HepG2 (cell line): ENCODE results near the gene RUNDC1. TPM values are rescaled to one million over a fixed set of nuclear protein-coding genes. Genes with fewer than 3 reads are reported as not detected.

Experiments used
- AHR ChIP-seq: IDR thresholded peaks from 2 replicates; pipeline ENCODE4 v1.6.1; 2018; ENCODE audit warnings: missing genetic modification reagents, missing compliant biosample characterization
- FOXC1 ChIP-seq: sonication (generic); formaldehyde crosslinking; IDR thresholded peaks from 2 replicates; pipeline ENCODE4 v1.8.0; 2022; ENCODE audit warnings: mild to moderate bottlenecking, missing genetic modification reagents, borderline replicate concordance
- HDAC1 ChIP-seq: sonication (generic); formaldehyde crosslinking; IDR thresholded peaks from 2 replicates; pipeline ENCODE4 v1.5.1; 2020; ENCODE audit warnings: mild to moderate bottlenecking, missing genetic modification reagents
- HDAC2 ChIP-seq: sonication (generic); formaldehyde crosslinking; IDR thresholded peaks from 2 replicates; pipeline ENCODE4 v1.4.0; 2020; ENCODE audit warnings: missing genetic modification reagents
- HNF4G ChIP-seq, 2 experiments: sonication (generic) in 1 of 2; formaldehyde crosslinking in 1 of 2; IDR thresholded peaks; 2 replicates each; pipeline versions ENCODE4 v1.4.0 to v1.6.1; 2011 to 2020; ENCODE audit warnings: borderline replicate concordance in 2 of 2, low read depth in 2 of 2, mild to moderate bottlenecking in 2 of 2, low read length in 1 of 2, missing genetic modification reagents in 1 of 2, moderate library complexity in 1 of 2
- HNRNPK ChIP-seq: fragments of 200-400 bp; formaldehyde crosslinking; IDR thresholded peaks from 2 replicates; pipeline ENCODE4 v1.6.1; 2018; ENCODE audit warnings: low read length, low read depth, moderate library complexity, mild to moderate bottlenecking; ENCODE audit not compliant: poor library complexity, severe bottlenecking
- HOXA9 ChIP-seq: sonication (generic); formaldehyde crosslinking; IDR thresholded peaks from 2 replicates; pipeline ENCODE4 v1.8.1; 2022; ENCODE audit warnings: missing genetic modification reagents, mild to moderate bottlenecking, moderate library complexity, borderline replicate concordance
- KDM2A ChIP-seq: sonication (generic); formaldehyde crosslinking; IDR thresholded peaks from 2 replicates; pipeline ENCODE4 v1.4.0; 2020; ENCODE audit warnings: low read depth, missing genetic modification reagents, borderline replicate concordance
- MAFF ChIP-seq: IDR thresholded peaks from 2 replicates; pipeline ENCODE4 v1.6.1; 2011; ENCODE audit warnings: low read depth, low read length, improper control_type of control experiment
- NR2F2 ChIP-seq: IDR thresholded peaks from 2 replicates; pipeline ENCODE4 v1.6.1; 2012; ENCODE audit warnings: low read depth, inconsistent platforms, borderline replicate concordance
- NR3C1 ChIP-seq: sonication (generic); formaldehyde crosslinking; IDR thresholded peaks from 2 replicates; pipeline ENCODE4 v1.4.0; 2020; ENCODE audit warnings: missing genetic modification reagents
- RBAK ChIP-seq: sonication (generic); formaldehyde crosslinking; IDR thresholded peaks from 2 replicates; pipeline ENCODE4 v1.5.1; 2020; ENCODE audit warnings: mild to moderate bottlenecking, missing genetic modification reagents
- RBM22 ChIP-seq: fragments of 200-400 bp; formaldehyde crosslinking; optimal IDR thresholded peaks from 2 replicates; pipeline ENCODE3; 2017; ENCODE audit warnings: mild to moderate bottlenecking, low read length, moderate library complexity
- REPIN1 ChIP-seq: sonication (generic); formaldehyde crosslinking; IDR thresholded peaks from 2 replicates; pipeline ENCODE4 v1.8.0; 2022; ENCODE audit warnings: missing genetic modification reagents, low read depth, mild to moderate bottlenecking, borderline replicate concordance
- RFX3 ChIP-seq: IDR thresholded peaks from 2 replicates; pipeline ENCODE4 v1.6.1; 2016; ENCODE audit warnings: missing biosample characterization, missing genetic modification reagents
- SPEN ChIP-seq: sonication (generic); formaldehyde crosslinking; IDR thresholded peaks from 2 replicates; pipeline ENCODE4 v1.5.1; 2020; ENCODE audit warnings: low read depth, mild to moderate bottlenecking, missing genetic modification reagents
- TMF1 ChIP-seq: sonication (generic); formaldehyde crosslinking; IDR thresholded peaks from 2 replicates; pipeline ENCODE4 v1.8.1; 2022; ENCODE audit warnings: low read depth, missing genetic modification reagents
- YEATS4 ChIP-seq: sonication (generic); formaldehyde crosslinking; IDR thresholded peaks from 2 replicates; pipeline ENCODE4 v1.4.0; 2020; ENCODE audit warnings: missing genetic modification reagents, borderline replicate concordance
- ZBTB21 ChIP-seq: sonication (generic); formaldehyde crosslinking; IDR thresholded peaks from 2 replicates; pipeline ENCODE4 v1.4.0; 2020; ENCODE audit warnings: missing genetic modification reagents
- ZC3H13 ChIP-seq: sonication (generic); formaldehyde crosslinking; IDR thresholded peaks from 2 replicates; pipeline ENCODE4 v1.8.1; 2023; ENCODE audit warnings: mild to moderate bottlenecking, missing genetic modification reagents, moderate library complexity
- ZFP41 ChIP-seq: sonication (generic); formaldehyde crosslinking; IDR thresholded peaks from 2 replicates; pipeline ENCODE4 v1.4.0; 2020; ENCODE audit warnings: mild to moderate bottlenecking, missing genetic modification reagents, borderline replicate concordance
- ZKSCAN5 ChIP-seq: sonication (generic); formaldehyde crosslinking; IDR thresholded peaks from 2 replicates; pipeline ENCODE4 v1.5.1; 2020; ENCODE audit warnings: mild to moderate bottlenecking, missing genetic modification reagents
- ZNF343 ChIP-seq: sonication (generic); formaldehyde crosslinking; IDR thresholded peaks from 2 replicates; pipeline ENCODE4 v1.4.0; 2020; ENCODE audit warnings: mild to moderate bottlenecking, missing genetic modification reagents
- ZNF546 ChIP-seq: sonication (generic); formaldehyde crosslinking; conservative IDR thresholded peaks from 2 replicates; pipeline ENCODE4 v1.8.1; 2023; ENCODE audit warnings: mild to moderate bottlenecking, missing genetic modification reagents
- ZNF547 ChIP-seq: sonication (generic); formaldehyde crosslinking; IDR thresholded peaks from 2 replicates; pipeline ENCODE4 v1.5.1; 2020; ENCODE audit warnings: mild to moderate bottlenecking, missing genetic modification reagents
- ZNF644 ChIP-seq: IDR thresholded peaks from 2 replicates; pipeline ENCODE4 v1.6.1; 2016; ENCODE audit warnings: low read depth
- ZSCAN9 ChIP-seq: IDR thresholded peaks from 2 replicates; pipeline ENCODE4 v1.6.1; 2016; ENCODE audit warnings: borderline replicate concordance
- polyA plus RNA-seq, 8 experiments: library from polyadenylated mRNA; depleted of rRNA in 3 of 8; stranded (reverse) in 7 of 8; unstranded in 1 of 8; fragments of >200 nt; fragmentation: Illumina TruSeq in 4 of 8; extraction: Trizol in 4 of 8; gene quantifications; 2 replicates each; pipeline versions ENCODE4 v1.2.1 to v1.2.3, GENCODE V29; 2011 to 2016; ENCODE audit warnings: low read depth in 4 of 8, missing spikeins in 1 of 8, mixed read lengths in 1 of 8; ENCODE audit not compliant: insufficient read depth in 1 of 8
- total RNA-seq, 5 experiments: library from RNA; depleted of rRNA; stranded (reverse); fragments of >200 nt; fragmentation: Illumina TruSeq; extraction: Trizol; gene quantifications; 2 replicates each; pipeline ENCODE4 v1.2.3, GENCODE V29; 2016; ENCODE audit warnings: low read depth in 1 of 5
- TF ChIP-seq, protein P1 (sequence below): sonication (generic); formaldehyde crosslinking; IDR thresholded peaks from 2 replicates; pipeline ENCODE4 v1.4.0; 2020; ENCODE audit warnings: missing genetic modification reagents
- TF ChIP-seq, protein P2 (sequence below): sonication (generic); formaldehyde crosslinking; IDR thresholded peaks from 2 replicates; pipeline ENCODE4 v1.8.0; 2022; ENCODE audit warnings: mild to moderate bottlenecking, missing genetic modification reagents, moderate library complexity
- TF ChIP-seq, protein P3 (sequence below): sonication (generic); formaldehyde crosslinking; IDR thresholded peaks from 2 replicates; pipeline ENCODE4 v1.5.0; 2020; ENCODE audit warnings: missing genetic modification reagents

RUNDC1 gene
- total and polyA plus RNA-seq, 2 of the 13 experiments (the other 11 are each of a cell fraction or from before 2014, with no cell fraction given) = 10.3 to 11.4 TPM

DNA sequence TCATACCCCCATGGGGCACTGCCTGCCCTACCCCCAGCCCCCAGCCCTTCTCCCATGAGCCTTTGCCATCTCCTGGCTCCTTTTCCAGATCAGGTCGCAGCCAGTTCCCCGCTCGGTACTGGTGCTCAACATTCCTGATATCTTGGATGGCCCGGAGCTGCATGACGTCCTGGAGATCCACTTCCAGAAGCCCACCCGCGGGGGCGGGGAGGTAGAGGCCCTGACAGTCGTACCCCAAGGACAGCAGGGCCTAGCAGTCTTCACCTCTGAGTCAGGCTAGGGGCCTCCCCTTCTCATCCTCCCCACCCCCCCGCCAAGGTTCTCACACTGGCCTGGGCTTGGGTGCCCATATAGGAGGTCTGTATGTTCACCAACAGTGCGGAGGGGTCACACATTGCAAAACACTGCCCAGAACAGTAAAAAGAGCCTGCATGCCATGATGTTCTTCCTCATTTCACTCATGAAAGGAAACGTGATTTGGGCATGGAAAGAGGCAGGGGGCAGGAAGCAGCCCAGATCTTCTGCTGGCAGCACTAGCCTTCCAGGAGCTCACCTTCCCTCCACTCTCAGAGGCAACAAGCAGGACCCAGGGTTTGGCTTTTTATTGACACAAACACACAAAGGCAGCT lies 33.8 kb downstream of the RUNDC1 start (continued):
- TF ChIP-seq HNRNPK (no peak), ZNF546 (CRISPR knock-in tag) (no peak), NR2F2 (no peak), RFX3 (CRISPR knock-in tag) (no peak), TMF1 (no peak), ZNF547 (CRISPR knock-in tag) (no peak), REPIN1 (CRISPR knock-in tag) (no peak), RBM22 (peak; percentile 88), SPEN (CRISPR knock-in tag) (peak; percentile 20; the same call in 1 of the 2 replicates), HNF4G (IDR thresholded peaks at IDR 0.05; ENCODE audit: borderline replicate concordance, low read depth, low read length) (no peak), HNF4G (CRISPR knock-in tag; IDR thresholded peaks at IDR 0.05; ENCODE audit: borderline replicate concordance, low read depth) (no peak), ZBTB21 (CRISPR knock-in tag) (no peak), ZC3H13 (0 out of 2 replicates have a peak, but pooled peaks have one; percentile 27), HDAC1 (CRISPR knock-in tag) (no peak), KDM2A (CRISPR knock-in tag) (peak; percentile 0; the same call in 1 of the 2 replicates), MAFF (no peak), ZFP41 (CRISPR knock-in tag) (no peak), HOXA9 (no peak), RBAK (CRISPR knock-in tag) (no peak), HDAC2 (CRISPR knock-in tag) (no peak), YEATS4 (CRISPR knock-in tag) (no peak), ZSCAN9 (CRISPR knock-in tag) (no peak), AHR (CRISPR knock-in tag) (no peak), NR3C1 (no peak), ZNF343 (CRISPR knock-in tag) (no peak), ZNF644 (no peak), ZKSCAN5 (CRISPR knock-in tag) (no peak), FOXC1 (CRISPR knock-in tag) (no peak)
- TF ChIP-seq, protein P1, sequence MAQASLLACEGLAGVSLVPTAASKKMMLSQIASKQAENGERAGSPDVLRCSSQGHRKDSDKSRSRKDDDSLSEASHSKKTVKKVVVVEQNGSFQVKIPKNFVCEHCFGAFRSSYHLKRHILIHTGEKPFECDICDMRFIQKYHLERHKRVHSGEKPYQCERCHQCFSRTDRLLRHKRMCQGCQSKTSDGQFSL = peak; percentile 20; the same call in 1 of the 2 replicates
- TF ChIP-seq, protein P2, sequence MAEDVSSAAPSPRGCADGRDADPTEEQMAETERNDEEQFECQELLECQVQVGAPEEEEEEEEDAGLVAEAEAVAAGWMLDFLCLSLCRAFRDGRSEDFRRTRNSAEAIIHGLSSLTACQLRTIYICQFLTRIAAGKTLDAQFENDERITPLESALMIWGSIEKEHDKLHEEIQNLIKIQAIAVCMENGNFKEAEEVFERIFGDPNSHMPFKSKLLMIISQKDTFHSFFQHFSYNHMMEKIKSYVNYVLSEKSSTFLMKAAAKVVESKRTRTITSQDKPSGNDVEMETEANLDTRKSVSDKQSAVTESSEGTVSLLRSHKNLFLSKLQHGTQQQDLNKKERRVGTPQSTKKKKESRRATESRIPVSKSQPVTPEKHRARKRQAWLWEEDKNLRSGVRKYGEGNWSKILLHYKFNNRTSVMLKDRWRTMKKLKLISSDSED (CRISPR knock-in tag) = no peak
- TF ChIP-seq, protein P3, sequence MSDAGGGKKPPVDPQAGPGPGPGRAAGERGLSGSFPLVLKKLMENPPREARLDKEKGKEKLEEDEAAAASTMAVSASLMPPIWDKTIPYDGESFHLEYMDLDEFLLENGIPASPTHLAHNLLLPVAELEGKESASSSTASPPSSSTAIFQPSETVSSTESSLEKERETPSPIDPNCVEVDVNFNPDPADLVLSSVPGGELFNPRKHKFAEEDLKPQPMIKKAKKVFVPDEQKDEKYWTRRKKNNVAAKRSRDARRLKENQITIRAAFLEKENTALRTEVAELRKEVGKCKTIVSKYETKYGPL (CRISPR knock-in tag) = no peak
